ENCODE measurements around the gene HOXD3. TPM values are rescaled to one million over a fixed set of nuclear protein-coding genes. Genes with fewer than 3 reads are reported as not detected.

HOXD3 gene
- total and polyA plus RNA-seq, 8 donors = 0.15 to 1.0 (median 0.40) TPM; not detected in 1

DNA sequence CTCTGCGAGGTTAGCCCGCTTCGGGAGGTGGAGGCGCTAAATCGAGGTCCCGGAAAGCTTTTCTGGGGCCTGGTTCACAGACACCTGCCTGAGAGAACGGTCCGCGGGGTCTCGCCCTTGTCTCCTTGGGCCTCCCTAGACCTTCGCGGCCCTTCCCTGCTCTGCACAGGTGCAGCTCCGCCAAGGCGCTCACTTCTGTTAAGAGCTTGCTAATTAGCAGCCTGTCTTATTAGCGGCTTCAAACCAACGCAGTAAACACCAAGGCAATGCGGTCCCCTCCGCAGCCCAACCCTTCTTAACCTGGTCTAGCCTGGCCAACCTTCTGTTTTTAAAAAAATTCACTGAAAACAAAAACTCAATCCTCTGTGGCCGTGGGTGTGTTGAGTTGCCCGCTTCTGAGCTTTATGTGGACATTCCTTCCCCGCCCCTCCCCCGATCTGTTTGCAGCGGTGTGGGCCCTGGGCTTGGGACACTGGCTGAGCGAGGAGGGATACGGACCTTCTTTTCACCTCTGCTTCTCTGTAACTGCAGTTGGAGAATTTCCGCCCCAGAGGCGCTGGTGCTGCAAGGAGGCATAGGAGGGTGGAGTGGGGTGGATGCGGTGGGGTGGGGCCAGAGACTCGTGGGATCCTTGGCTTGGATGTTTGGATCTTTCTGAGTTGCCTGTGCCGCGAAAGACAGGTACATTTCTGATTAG, 9.2 kb upstream of the HOXD3 start:
- Histone ChIP-seq H3K27ac (no peak overlapping the region), H3K4me3 (no peak overlapping the region), H3K36me3 (no peaks in the 10 kb centered on the region), H3K4me1 (no peaks in the 10 kb centered on the region), H3K27me3 (peaks cover 83 to 100% of the 10 kb centered on the region in 2 donors), H3K9me3 (no peaks in the 10 kb centered on the region)
- ATAC-seq = no peak
- TF ChIP-seq, protein P1, sequence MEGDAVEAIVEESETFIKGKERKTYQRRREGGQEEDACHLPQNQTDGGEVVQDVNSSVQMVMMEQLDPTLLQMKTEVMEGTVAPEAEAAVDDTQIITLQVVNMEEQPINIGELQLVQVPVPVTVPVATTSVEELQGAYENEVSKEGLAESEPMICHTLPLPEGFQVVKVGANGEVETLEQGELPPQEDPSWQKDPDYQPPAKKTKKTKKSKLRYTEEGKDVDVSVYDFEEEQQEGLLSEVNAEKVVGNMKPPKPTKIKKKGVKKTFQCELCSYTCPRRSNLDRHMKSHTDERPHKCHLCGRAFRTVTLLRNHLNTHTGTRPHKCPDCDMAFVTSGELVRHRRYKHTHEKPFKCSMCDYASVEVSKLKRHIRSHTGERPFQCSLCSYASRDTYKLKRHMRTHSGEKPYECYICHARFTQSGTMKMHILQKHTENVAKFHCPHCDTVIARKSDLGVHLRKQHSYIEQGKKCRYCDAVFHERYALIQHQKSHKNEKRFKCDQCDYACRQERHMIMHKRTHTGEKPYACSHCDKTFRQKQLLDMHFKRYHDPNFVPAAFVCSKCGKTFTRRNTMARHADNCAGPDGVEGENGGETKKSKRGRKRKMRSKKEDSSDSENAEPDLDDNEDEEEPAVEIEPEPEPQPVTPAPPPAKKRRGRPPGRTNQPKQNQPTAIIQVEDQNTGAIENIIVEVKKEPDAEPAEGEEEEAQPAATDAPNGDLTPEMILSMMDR (IDR thresholded peaks at IDR 0.05) = no peak
- no peak for DNase-seq
- intact Hi-C loops (cut with DNase I) = loop anchor here in 1 of 2 donors (10.0 kb wide), 1 partner anchor 307 kb away; no protein-coding TSS in a partner anchor

DNA sequence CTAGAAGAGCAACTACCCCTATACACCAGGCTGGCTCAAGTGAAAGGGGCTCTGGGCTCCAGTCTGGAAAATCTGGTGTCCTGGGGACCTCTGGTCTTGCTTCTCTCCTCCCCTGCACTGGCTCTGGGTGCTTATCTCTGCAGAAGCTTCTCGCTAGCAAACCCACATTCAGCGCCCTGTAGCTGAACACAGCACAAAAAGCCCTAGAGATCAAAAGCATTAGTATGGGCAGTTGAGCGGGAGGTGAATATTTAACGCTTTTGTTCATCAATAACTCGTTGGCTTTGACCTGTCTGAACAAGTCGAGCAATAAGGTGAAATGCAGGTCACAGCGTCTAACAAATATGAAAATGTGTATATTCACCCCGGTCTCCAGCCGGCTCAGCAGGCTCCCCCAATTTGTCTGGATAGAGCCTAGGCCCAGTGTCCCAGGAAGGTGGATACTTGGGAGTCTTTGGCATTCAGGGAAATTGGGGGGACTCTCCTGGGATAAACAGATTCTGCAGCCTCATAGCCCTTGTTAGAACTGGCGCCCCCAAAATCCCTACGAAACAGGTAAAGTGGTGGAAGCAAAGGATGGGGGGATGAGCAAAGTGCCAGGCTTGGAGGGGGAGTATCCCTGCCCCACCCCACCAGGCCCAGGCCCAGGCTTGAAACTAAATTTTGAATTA, 8.2 kb upstream of the HOXD3 start:
- intact Hi-C loops (cut with DNase I) = loop anchor here in 1 of 2 donors (10.0 kb wide), 1 partner anchor 306 kb away; no protein-coding TSS in a partner anchor
- H3K36me3 ChIP-seq = no peaks in the 10 kb centered on the region
- no peaks in the 10 kb centered on the region for H3K4me1 ChIP-seq
- H3K27me3 ChIP-seq = peaks cover 93 to 100% of the 10 kb centered on the region in 2 donors
- H3K27ac ChIP-seq = no peak overlapping the region
- H3K4me3 ChIP-seq = no peak overlapping the region
- no peaks in the 10 kb centered on the region for H3K9me3 ChIP-seq
- TF ChIP-seq, protein P1 (IDR thresholded peaks at IDR 0.05) = no peak
- ATAC-seq = no peak
- no peak for DNase-seq

DNA sequence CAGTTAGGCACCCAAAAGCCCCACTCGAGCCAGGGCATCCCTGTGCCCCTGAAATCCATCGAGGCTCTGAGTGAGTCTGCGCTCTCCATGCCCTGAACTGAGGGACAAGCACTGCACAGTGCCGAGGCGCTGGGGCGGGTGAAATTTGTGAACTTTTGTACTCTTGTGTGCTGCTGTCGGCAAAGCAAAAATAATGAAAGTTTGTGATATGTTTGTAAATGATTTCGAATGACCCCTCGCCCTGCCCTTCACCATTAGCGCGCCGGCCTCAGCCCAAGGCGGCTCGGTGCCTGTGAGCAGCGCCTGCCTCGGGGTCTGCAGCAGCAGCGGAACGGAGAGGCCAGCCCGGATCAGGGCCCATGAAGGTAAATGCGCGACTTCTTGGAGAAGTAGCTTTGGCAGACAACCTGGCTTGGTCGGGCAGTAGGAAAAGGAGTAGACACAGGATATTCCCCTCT, 7.6 kb upstream of the HOXD3 start:
- peaks cover 97 to 100% of the 10 kb centered on the region in 2 donors for H3K27me3 ChIP-seq
- no peaks in the 10 kb centered on the region for H3K4me1 ChIP-seq
- DNase-seq (no peak), ATAC-seq (no peak)
- intact Hi-C loops (cut with DNase I) = loop anchor here in 1 of 2 donors (10.0 kb wide), 1 partner anchor 305 kb away; no protein-coding TSS in a partner anchor
- H3K4me3 ChIP-seq = no peak overlapping the region
- no peak overlapping the region for H3K27ac ChIP-seq
- TF ChIP-seq, protein P1 (IDR thresholded peaks at IDR 0.05) = no peak
- H3K9me3 ChIP-seq = no peaks in the 10 kb centered on the region
- no peaks in the 10 kb centered on the region for H3K36me3 ChIP-seq

DNA sequence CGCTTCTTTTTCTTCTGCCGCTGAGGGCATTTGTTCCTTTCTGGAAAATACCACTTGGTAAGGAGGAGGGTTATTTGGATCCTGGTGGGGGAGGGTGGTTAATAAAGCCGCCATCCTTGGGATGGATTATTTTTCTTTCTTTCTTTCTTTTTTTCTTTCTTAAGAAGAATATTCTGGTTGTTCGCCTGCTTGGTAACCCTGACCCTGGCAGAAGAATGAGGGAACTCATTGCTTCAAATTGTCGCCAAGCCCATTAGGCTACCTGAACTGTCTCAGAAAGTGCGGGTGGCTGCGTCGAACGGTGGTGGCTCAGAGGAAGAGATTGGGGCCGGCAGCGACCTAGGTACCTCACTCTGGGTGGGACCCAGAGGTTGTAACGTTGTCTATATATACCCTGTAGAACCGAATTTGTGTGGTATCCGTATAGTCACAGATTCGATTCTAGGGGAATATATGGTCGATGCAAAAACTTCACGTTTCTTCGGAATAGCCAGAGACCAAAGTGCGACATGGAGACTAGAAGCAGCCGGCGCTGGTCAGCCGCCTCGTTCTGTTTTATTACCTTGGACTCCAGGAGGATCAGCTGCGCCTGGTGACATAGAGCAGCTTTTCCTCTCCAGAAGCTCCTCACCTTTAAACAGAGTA, 7.0 kb upstream of the HOXD3 start:
- peaks cover 98 to 100% of the 10 kb centered on the region in 2 donors for H3K27me3 ChIP-seq
- H3K4me1 ChIP-seq = no peaks in the 10 kb centered on the region
- no peak overlapping the region for H3K4me3 ChIP-seq
- ATAC-seq (no peak), DNase-seq (no peak)
- no peaks in the 10 kb centered on the region for H3K9me3 ChIP-seq
- TF ChIP-seq, protein P1 (IDR thresholded peaks at IDR 0.05) = no peak
- intact Hi-C loops (cut with DNase I) = loop anchor here in 1 of 2 donors (10.0 kb wide), 1 partner anchor 305 kb away; no protein-coding TSS in a partner anchor
- no peak overlapping the region for H3K27ac ChIP-seq
- no peaks in the 10 kb centered on the region for H3K36me3 ChIP-seq

Data from left lung (tissue), 10 donors.